ENCODE data around the gene DNAJB1. TPM values are rescaled to one million over a fixed set of nuclear protein-coding genes. Genes with fewer than 3 reads are reported as not detected.
A peak's percentile ranks its signal among the peaks of the same experiment; 100 is the strongest.
"Not testable (repeated sequence)": the region's sequence is repeated elsewhere in the genome, so short reads cannot be mapped to it uniquely, and the experiment has no call there.

DNAJB1 gene
- total RNA-seq, 1 donor from 2014 or later, result 53.9 TPM

GRCh38 chr19:14507704-14508542 lies 10.3 kb downstream of the DNAJB1 start:
- Mint-ChIP-seq H3K27ac (ENCODE audit: unreplicated experiment) (no peak overlapping the region), H3K27me3 (ENCODE audit: unreplicated experiment) (peaks cover 2% of the 10 kb centered on the region), H3K36me3 (ENCODE audit: unreplicated experiment) (no peaks in the 10 kb centered on the region), H3K4me1 (ENCODE audit: low read depth, unreplicated experiment) (no peaks in the 10 kb centered on the region), H3K9me3 (ENCODE audit: unreplicated experiment) (peaks cover 3% of the 10 kb centered on the region), H3K4me3 (ENCODE audit: unreplicated experiment) (no peak overlapping the region)
- no peak for TF ChIP-seq CTCF (IDR thresholded peaks at IDR 0.05; ENCODE audit: partially characterized antibody, unreplicated experiment)
- no peak for DNase-seq

GRCh38 chr19:14505488-14506239 lies 12.5 kb downstream of the DNAJB1 start:
- peak; percentile 77 for DNase-seq
- Mint-ChIP-seq H3K4me3 (ENCODE audit: unreplicated experiment) (no peak overlapping the region), H3K4me1 (ENCODE audit: low read depth, unreplicated experiment) (no peaks in the 10 kb centered on the region), H3K36me3 (ENCODE audit: unreplicated experiment) (no peaks in the 10 kb centered on the region), H3K27ac (ENCODE audit: unreplicated experiment) (no peak overlapping the region), H3K9me3 (ENCODE audit: unreplicated experiment) (no peaks in the 10 kb centered on the region), H3K27me3 (ENCODE audit: unreplicated experiment) (peaks cover 4% of the 10 kb centered on the region)
- peak; percentile 86 for TF ChIP-seq CTCF (IDR thresholded peaks at IDR 0.05; ENCODE audit: partially characterized antibody, unreplicated experiment)

GRCh38 chr19:14504575-14504974 lies 13.6 kb downstream of the DNAJB1 start:
- H3K4me1 Mint-ChIP-seq (ENCODE audit: low read depth, unreplicated experiment); H3K27ac Mint-ChIP-seq (ENCODE audit: unreplicated experiment); H3K9me3 Mint-ChIP-seq (ENCODE audit: unreplicated experiment); DNase-seq; H3K4me3 Mint-ChIP-seq (ENCODE audit: unreplicated experiment); H3K27me3 Mint-ChIP-seq (ENCODE audit: unreplicated experiment); H3K36me3 Mint-ChIP-seq (ENCODE audit: unreplicated experiment): not testable (repeated sequence)

DNA sequence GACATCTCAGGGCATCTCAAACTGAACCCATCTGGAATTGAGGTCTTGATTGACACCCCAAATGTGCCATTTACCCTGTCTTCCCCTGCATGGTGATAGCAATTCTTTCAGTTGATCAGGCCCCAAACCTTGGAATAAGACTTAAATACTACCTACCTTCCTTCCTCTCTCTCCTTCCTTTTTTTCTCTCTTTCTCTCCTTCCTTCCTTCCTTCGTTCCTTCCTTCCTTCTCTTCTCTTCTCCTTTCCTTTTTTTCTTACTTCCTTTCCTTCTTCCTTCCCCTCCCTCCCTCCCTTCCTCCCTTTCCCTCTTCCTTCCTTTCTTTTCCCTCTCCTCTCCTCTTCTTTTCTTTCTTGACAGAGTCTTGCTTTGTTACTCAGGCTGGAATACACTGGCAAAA lies 14.9 kb downstream of the DNAJB1 start:
- Mint-ChIP-seq H3K36me3 (ENCODE audit: unreplicated experiment) (no peaks in the 10 kb centered on the region), H3K9me3 (ENCODE audit: unreplicated experiment) (no peaks in the 10 kb centered on the region), H3K27me3 (ENCODE audit: unreplicated experiment) (peaks cover 4% of the 10 kb centered on the region), H3K4me3 (ENCODE audit: unreplicated experiment) (no peak overlapping the region), H3K4me1 (ENCODE audit: low read depth, unreplicated experiment) (no peaks in the 10 kb centered on the region), H3K27ac (ENCODE audit: unreplicated experiment) (no peak overlapping the region)
- DNase-seq, result no peak
- no peak for TF ChIP-seq CTCF (IDR thresholded peaks at IDR 0.05; ENCODE audit: partially characterized antibody, unreplicated experiment)

DNA sequence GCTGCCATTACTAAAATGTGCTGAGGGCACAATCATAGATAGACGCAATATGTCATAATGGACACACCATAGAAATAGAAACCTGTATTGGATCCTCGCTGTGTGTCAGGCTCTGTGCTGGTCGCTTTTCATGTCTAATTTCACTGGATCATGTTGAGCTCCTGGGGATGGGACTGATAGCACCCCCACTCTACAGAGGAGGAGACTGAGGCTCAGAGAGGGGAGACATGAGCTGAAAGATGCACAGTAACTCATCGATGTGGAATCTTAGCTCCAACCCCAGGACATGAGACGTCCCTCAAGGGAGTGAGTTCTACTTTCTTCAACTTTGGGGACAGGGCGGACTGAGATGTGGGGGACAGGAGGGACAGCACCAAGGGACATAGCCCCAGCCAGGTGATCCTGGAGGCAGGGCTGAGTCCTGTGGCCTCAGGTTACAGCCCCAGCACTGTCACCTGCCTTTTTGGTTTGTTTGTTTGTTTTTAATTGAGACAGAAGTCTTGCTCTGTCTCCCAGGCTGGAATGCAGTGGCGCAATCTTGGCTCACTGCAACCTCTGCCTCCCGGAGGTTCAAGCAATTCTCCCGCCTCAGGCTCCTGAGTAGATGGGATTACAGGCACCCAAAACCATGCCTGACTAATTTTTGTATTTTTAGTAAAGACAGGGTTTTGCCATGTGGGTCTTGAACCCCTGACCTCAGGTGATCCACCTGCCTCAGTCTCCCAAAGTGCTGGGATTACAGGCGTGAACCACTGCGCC lies 15.7 kb downstream of the DNAJB1 start:
- Mint-ChIP-seq H3K36me3 (ENCODE audit: unreplicated experiment) (no peaks in the 10 kb centered on the region), H3K4me1 (ENCODE audit: low read depth, unreplicated experiment) (no peaks in the 10 kb centered on the region), H3K27ac (ENCODE audit: unreplicated experiment) (no peak overlapping the region)

More for the DNA sequence above, 15.7 kb downstream of the DNAJB1 start:
- no peak overlapping the region for H3K4me3 Mint-ChIP-seq (ENCODE audit: unreplicated experiment)
- no peak for DNase-seq
- no peak for TF ChIP-seq CTCF (IDR thresholded peaks at IDR 0.05; ENCODE audit: partially characterized antibody, unreplicated experiment)
- H3K9me3 Mint-ChIP-seq (ENCODE audit: unreplicated experiment), result no peaks in the 10 kb centered on the region
- peaks cover 4% of the 10 kb centered on the region for H3K27me3 Mint-ChIP-seq (ENCODE audit: unreplicated experiment)
